Measurements from ENCODE around the gene UBE2J2.

Gene UBE2J2

GRCh38 chr1:1279028-1279427, 5.4 kb upstream of the UBE2J2 start:
- DNase-seq: no peak

- DNase-seq: no peak
These were observed 5.0 kb upstream of the UBE2J2 start for GRCh38 chr1:1278620-1279019.

DNA sequence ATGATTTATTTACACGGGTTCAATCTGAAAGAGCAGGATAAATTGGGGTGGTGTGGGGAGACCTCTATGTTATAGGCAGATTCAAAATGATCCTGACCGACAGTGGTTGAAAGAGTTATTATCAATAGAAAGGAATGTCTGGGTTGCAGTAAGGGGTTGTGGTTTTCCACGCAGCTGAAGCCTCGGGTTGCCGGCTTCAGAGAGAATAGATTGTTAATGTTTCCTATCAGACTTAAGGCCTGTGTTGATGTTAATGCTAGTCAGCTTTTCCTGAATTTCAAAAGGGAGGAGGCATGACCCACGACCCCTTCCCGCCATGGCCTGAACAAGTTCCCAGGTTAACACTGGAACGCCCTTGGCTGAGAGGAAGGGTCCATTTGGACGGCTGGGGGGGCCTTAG, 2.2 kb upstream of the UBE2J2 start:
- DNase-seq: no peak

DNA sequence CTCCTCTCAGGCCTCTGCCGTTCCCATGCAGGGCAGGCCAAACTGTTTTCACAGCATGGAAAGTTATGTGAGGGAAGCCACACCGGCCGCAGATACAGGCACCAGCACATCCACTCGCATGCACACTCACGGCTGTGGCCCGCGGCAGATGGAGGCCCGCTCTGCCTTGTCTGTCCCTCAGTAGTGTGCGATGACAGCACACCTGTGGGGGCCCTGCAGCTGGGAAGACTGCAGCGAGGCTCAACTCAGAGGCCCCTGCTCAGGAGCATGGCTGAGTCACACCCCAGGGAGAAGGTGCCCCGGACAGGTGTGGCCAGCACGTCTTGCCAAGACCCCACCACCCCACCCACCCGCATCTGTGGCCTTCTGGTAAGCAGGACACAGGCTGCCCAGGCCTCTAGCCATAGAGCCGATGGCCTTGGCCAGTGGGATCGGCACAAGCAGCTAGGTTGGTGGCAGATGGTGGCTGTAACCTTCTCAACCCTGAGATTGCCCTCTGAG, 1.3 kb upstream of the UBE2J2 start:
- DNase-seq: no peak

- no peak for DNase-seq
These were observed 761 bp upstream of the UBE2J2 start for GRCh38 chr1:1274299-1274930.

- no peak for DNase-seq
These were observed 494 bp downstream of the UBE2J2 start for GRCh38 chr1:1273209-1273511.

- no peak for DNase-seq
These were observed 1.1 kb downstream of the UBE2J2 start for GRCh38 chr1:1272341-1273208.

GRCh38 chr1:1270813-1271212, 2.8 kb downstream of the UBE2J2 start:
- DNase-seq: no peak

GRCh38 chr1:1268284-1268682, 5.4 kb downstream of the UBE2J2 start:
- DNase-seq: no peak

GRCh38 chr1:1267488-1268283, 6.0 kb downstream of the UBE2J2 start:
- no peak for DNase-seq

DNA sequence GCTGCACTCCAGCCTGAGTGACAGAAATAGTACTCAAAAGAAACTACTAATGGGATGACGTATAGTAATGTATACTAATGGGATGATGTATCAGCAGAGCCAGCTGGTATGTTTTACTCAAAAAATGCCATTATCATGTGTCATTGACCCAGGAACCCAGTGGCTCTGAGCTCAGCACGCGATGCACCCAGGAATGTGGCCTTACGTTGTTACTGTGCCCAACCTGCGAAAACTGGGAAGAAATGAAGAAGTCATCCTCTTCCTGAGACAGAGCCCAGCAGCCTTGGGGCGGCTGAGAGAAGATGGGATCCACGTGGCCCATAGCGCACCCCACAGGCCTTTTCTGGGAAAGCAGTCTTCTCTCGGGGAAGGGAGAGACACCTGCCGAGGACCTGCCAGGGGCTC, 8.8 kb downstream of the UBE2J2 start:
- no peak for DNase-seq

- no peak for DNase-seq
These were observed 9.6 kb downstream of the UBE2J2 start for GRCh38 chr1:1264026-1264425.

- no peak for DNase-seq
These were observed 10.9 kb downstream of the UBE2J2 start for GRCh38 chr1:1262758-1263157.

DNA sequence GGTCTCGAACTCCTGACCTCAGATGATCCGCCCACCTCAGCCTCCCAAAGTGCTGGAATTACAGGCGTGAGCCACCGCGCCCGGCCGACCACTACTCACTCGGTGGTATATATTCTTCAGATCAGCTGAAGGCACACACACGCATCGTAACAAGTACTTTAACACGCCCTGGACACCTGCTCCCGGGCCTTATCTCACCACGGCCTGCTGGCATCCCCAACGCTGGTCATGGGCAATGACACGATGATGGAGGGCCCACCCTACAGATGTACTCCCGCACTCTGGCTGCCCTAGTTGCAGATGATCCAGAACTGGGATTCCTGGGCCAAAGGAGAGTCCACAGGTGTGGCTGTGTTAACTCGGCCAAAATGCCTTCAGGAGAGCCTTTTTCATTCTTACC, 11.6 kb downstream of the UBE2J2 start:
- DNase-seq: no peak

DNA sequence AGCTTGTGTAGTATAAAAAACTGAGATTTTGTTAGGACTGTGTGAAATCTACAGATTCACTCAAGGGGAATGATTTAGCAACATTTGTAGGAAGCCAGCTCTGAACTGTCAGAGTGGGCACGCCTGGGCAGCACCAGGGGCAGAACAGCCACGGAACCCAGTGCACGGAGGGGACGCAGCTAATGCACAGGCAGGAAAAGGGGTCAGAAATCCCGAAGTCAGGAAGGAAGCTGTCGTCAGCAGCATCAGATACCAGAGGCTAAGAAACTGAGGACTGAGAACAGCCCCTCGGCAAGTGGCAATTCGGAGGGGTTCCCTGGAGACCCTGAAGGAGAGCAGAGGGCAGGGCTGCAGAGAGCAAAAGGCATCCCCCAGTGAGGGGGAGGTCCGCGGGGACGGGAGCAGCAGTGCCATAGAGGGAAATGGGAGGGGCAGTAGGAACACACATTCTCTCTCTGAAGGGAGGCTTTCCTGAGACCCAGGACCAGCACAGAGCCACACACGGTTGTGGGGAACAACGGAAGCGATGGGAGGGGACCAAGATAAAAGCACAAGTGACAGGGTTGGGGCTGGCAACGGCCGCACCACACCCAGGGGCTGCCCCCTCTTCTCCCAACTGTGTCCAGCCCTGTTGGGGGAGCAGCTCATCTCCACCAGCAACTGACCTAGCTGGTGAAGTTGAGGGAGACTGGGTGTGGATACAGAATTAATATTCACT, 12.7 kb downstream of the UBE2J2 start:
- DNase-seq: no peak

- no peak for DNase-seq
These were observed 13.6 kb downstream of the UBE2J2 start for GRCh38 chr1:1259951-1260600.

- no peak for DNase-seq
These were observed 14.1 kb downstream of the UBE2J2 start for GRCh38 chr1:1259540-1259939.

- no peak for DNase-seq
These were observed 14.6 kb downstream of the UBE2J2 start for GRCh38 chr1:1259119-1259488.

DNA sequence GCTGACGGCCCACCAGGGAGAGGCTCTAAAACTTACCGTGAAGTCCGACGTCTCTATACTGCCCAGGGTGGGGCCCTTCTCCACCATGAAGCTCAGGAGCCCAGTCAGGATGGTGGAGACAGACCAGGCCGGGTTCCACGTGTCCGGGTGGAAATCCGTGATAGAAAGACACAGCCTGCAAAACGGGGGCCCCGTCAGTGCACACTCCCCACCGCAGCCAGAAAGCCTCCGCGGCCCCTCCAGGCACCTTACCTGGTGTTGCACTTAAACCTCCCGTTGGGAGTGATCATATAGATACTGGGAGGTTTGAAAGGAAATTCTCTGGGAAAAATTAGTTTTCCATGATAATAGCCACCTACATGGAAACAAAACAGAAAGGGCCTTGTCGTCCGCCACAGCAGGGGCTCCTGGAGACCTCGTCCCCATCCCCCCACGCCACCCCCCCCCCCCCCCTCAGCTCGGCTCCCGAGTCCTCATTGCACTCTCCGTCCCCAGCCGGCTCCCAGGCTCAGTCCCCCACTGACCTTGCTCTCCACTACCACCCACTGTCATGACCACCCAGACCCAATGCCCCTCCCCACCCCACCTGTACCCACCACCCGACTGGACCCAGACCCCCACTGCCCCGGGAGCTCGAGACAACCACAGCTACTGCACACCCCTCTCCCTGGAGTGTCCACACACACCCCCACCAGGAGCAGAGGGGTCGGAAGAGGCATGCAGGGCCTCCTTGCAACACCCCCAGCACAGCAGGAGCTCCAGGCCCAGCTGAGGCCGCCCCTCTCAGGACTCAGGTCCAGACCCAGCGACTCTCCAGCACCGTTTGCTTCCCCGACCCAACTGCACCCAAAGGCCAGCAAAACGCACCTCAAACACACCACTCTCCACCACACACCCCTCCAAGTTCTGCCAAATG, 16.4 kb downstream of the UBE2J2 start:
- DNase-seq: no peak

DNA sequence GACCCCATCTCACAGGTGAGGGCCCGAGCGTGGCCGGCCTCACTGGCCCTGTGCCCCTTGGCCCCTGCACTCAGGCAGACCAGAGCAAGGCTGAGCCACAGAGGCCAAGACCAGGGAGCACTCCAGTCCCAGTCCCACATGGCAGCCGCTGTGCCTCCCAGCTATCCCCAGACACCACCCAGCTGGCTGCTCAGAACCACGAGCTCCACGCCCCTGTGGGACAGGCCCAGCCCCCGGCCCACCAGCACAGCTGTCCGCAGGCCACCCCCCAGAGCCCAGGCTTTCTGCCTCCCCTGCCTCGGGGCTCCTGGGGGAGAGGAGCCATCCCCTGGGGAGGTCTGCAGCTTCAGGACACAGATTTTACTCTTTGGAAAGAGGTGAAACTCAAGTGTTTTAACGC, 18.0 kb downstream of the UBE2J2 start:
- no peak for DNase-seq

DNA sequence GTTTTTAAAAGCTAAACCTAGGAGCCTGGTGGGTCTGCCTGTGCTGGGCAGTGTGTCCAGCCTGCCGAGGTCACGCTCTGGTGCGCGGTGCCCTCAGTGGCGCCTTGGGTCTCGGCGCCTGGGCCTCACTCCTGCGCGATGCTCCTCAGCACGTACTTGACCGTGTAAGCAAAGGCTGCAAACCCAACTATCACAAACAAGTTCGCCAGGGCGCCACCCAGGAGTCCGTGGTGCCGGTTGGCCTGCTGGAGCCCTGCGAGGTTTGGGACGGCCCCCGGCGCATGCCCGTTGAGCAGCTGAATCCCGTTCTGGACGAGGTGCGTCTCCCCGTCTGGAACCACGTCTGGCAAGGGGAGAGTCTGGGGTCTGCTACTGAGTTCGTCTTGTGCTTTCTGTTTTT, 18.6 kb downstream of the UBE2J2 start:
- DNase-seq: no peak

DNA sequence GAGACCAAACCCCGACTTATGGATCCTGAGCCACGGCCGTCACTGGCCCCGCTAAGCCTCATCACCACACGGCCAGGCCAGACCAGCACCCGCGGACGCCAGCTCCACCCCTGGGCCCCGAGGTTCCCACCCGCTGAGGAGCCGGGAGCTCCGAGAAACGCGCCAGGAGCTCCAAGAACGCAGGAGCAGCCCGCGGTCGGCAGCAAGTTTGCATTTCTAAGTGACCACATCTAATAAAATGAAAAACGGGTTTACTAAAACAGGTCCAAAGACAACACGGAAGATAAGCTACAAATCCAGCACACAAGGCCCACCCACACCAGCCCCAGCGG, 19.0 kb downstream of the UBE2J2 start:
- no peak for DNase-seq
